Lower leg skin (tissue), 3 donors: ENCODE measurements around the gene CASP5.

Experiments used
- POLR2A ChIP-seq, 2 donors: fragments of 450-650 bp; IDR thresholded peaks; one replicate each; pipeline ENCODE4 v1.6.1; 2016 to 2017; ENCODE audit warnings: antibody characterized with exemption in 2 of 2, mild to moderate bottlenecking in 1 of 2, moderate library complexity in 1 of 2
- TF ChIP-seq, protein P1 (sequence below), 3 donors: fragments of 450-650 bp; IDR thresholded peaks; one replicate each; pipeline ENCODE4 v1.5.1; 2016; ENCODE audit warnings: antibody characterized with exemption in 3 of 3, mild to moderate bottlenecking in 3 of 3, moderate library complexity in 2 of 3

DNA sequence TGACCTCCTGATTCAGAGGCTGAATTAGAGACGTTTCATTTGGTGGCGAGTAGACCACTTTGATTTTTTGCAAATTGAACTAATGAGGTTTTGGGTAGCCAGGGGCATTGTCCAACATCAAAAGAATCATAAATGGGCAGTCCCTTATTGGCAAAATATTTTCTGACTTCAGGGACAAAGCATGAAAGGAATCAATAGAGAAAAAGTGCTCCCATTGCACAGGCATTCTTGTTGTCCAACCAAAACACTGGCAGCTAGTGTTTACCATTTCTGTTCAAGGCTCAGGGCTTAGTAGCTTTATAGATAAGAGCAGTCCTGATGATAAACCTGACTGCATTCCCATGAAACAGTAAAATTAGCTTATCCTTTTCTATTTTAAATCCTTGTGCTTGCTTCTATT, 28.6 kb upstream of the CASP5 start:
- TF ChIP-seq, protein P1, sequence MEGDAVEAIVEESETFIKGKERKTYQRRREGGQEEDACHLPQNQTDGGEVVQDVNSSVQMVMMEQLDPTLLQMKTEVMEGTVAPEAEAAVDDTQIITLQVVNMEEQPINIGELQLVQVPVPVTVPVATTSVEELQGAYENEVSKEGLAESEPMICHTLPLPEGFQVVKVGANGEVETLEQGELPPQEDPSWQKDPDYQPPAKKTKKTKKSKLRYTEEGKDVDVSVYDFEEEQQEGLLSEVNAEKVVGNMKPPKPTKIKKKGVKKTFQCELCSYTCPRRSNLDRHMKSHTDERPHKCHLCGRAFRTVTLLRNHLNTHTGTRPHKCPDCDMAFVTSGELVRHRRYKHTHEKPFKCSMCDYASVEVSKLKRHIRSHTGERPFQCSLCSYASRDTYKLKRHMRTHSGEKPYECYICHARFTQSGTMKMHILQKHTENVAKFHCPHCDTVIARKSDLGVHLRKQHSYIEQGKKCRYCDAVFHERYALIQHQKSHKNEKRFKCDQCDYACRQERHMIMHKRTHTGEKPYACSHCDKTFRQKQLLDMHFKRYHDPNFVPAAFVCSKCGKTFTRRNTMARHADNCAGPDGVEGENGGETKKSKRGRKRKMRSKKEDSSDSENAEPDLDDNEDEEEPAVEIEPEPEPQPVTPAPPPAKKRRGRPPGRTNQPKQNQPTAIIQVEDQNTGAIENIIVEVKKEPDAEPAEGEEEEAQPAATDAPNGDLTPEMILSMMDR (IDR thresholded peaks at IDR 0.05): no peak
- TF ChIP-seq POLR2A (IDR thresholded peaks at IDR 0.05): no peak
